Chondrocyte (in vitro differentiated cells): Measurements from ENCODE around the gene REEP6. TPM values are rescaled to one million over a fixed set of nuclear protein-coding genes. Genes with fewer than 3 reads are reported as not detected.
"Not testable (repeated sequence)": the region's sequence is repeated elsewhere in the genome, so short reads cannot be mapped to it uniquely, and the experiment has no call there.

ENCODE experiments used
- DNase-seq: peaks from one replicate; pipeline ENCODE4 v3.0.0; 2021; ENCODE audit warnings: mixed read lengths, low spot score
- H3K27ac Mint-ChIP-seq: one replicate; pipeline ENCODE4 v1.8.0; 2021; ENCODE audit warnings: mild to moderate bottlenecking, moderate library complexity, mixed read lengths; ENCODE audit not compliant: unreplicated experiment
- H3K27me3 Mint-ChIP-seq: 2 replicates; pipeline ENCODE4 v1.8.0; 2021; ENCODE audit warnings: low read depth, mixed read lengths
- H3K36me3 Mint-ChIP-seq: 2 replicates; pipeline ENCODE4 v1.8.0; 2021; ENCODE audit warnings: low read depth, mixed read lengths
- H3K4me1 Mint-ChIP-seq: 2 replicates; pipeline ENCODE4 v1.8.0; 2021; ENCODE audit warnings: low read depth, mild to moderate bottlenecking, mixed read lengths
- H3K4me3 Mint-ChIP-seq: one replicate; pipeline ENCODE4 v1.8.0; 2021; ENCODE audit warnings: mild to moderate bottlenecking, moderate library complexity, mixed read lengths; ENCODE audit not compliant: unreplicated experiment
- H3K9me3 Mint-ChIP-seq: 2 replicates; pipeline ENCODE4 v1.8.0; 2021; ENCODE audit warnings: low read depth, mixed read lengths
- CTCF ChIP-seq: fragments of 200-600 bp; sonication (generic); IDR thresholded peaks from 2 replicates; pipeline ENCODE4 v1.5.0; 2021; ENCODE audit warnings: antibody characterized with exemption, mild to moderate bottlenecking, moderate library complexity
- total RNA-seq: library from RNA; stranded (reverse); gene quantifications from 3 replicates; pipeline ENCODE4 v1.2.1, GENCODE V29; 2021

REEP6 gene
- total RNA-seq, 1 donor from 2014 or later, result 2.8 TPM

- Mint-ChIP-seq H3K9me3 (no peaks in the 10 kb centered on the region), H3K4me3 (no peak overlapping the region), H3K36me3 (no peaks in the 10 kb centered on the region), H3K27ac (no peak overlapping the region), H3K27me3 (peaks cover 28% of the 10 kb centered on the region), H3K4me1 (peaks cover 5% of the 10 kb centered on the region)
- TF ChIP-seq CTCF, result no peak
- no peak for DNase-seq
Measured at GRCh38 chr19:1526979-1527649, 36.1 kb downstream of the REEP6 start.

- peaks cover 5% of the 10 kb centered on the region for H3K4me1 Mint-ChIP-seq
- no peak for DNase-seq
- TF ChIP-seq CTCF, result no peak
- no peak overlapping the region for H3K4me3 Mint-ChIP-seq
- H3K27ac Mint-ChIP-seq, result no peak overlapping the region
- H3K9me3 Mint-ChIP-seq, result no peaks in the 10 kb centered on the region
- H3K27me3 Mint-ChIP-seq, result peaks cover 28% of the 10 kb centered on the region
- no peaks in the 10 kb centered on the region for H3K36me3 Mint-ChIP-seq
Measured at GRCh38 chr19:1527650-1528309, 36.8 kb downstream of the REEP6 start.

- no peak for TF ChIP-seq CTCF
- Mint-ChIP-seq H3K27ac (no peak overlapping the region), H3K4me1 (peaks cover 5% of the 10 kb centered on the region), H3K9me3 (no peaks in the 10 kb centered on the region), H3K4me3 (no peak overlapping the region), H3K27me3 (peaks cover 21% of the 10 kb centered on the region), H3K36me3 (no peaks in the 10 kb centered on the region)
- no peak for DNase-seq
Measured at GRCh38 chr19:1528596-1529429, 37.8 kb downstream of the REEP6 start.

- H3K9me3 Mint-ChIP-seq, result no peaks in the 10 kb centered on the region
- TF ChIP-seq CTCF, result no peak
- no peak overlapping the region for H3K4me3 Mint-ChIP-seq
- DNase-seq, result no peak
- H3K27me3 Mint-ChIP-seq, result peaks cover 19% of the 10 kb centered on the region
- H3K27ac Mint-ChIP-seq, result no peak overlapping the region
- no peaks in the 10 kb centered on the region for H3K36me3 Mint-ChIP-seq
- peaks cover 2% of the 10 kb centered on the region for H3K4me1 Mint-ChIP-seq
Measured at GRCh38 chr19:1529430-1529816, 38.4 kb downstream of the REEP6 start.

- not testable (repeated sequence) for H3K36me3 Mint-ChIP-seq, H3K27ac Mint-ChIP-seq, H3K4me1 Mint-ChIP-seq, H3K4me3 Mint-ChIP-seq, DNase-seq, H3K9me3 Mint-ChIP-seq
- H3K27me3 Mint-ChIP-seq, result peaks cover 12% of the 10 kb centered on the region
Measured at GRCh38 chr19:1530856-1531255, 39.9 kb downstream of the REEP6 start.
